ENCODE results near the gene ZEB1.
"Not testable (repeated sequence)": the region's sequence is repeated elsewhere in the genome, so short reads cannot be mapped to it uniquely, and the experiment has no call there.

ZEB1 gene

DNA sequence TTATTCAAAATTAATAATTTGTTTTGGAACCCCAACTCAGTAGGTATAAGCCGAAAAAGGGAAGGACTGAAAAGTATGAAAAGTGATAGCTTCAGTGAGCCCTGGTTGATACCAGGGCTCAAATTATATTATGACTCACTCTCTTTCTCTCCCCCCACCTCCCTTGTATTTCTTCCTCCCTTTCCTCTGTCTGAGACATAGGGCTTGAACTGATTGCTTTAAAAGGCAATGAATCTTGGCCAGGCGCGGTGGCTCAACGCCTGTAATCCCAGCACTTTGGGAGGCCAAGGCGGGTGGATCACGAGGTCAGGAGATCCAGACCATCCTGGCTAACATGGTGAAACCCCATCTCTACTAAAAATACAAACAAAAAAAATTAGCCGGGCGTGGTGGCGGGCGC is 108.3 kb downstream of the ZEB1 start:
- CTCF ChIA-PET, result interaction anchor here (0.6 kb wide), 1 partner anchor 107 kb away, joined by 3 read pairs; no protein-coding TSS in a partner anchor
- H3K4me1 ChIP-seq (ENCODE audit: control extremely low read depth in 1 of 4, control insufficient read depth in 4 of 4, insufficient read depth in 4 of 4, low read length in 3 of 4); H3K27me3 ChIP-seq (replicated peaks in 2 of 5; ENCODE audit: control insufficient read depth in 4 of 5, insufficient read depth in 5 of 5, low read length in 4 of 5); H3K4me3 ChIP-seq (ENCODE audit: control insufficient read depth in 1 of 7, extremely low read depth in 1 of 7, insufficient read depth in 4 of 7, low read depth in 2 of 7, low read length in 6 of 7); H3K36me3 ChIP-seq (ENCODE audit: control insufficient read depth in 4 of 4, insufficient read depth in 4 of 4, low read length in 3 of 4); DNase-seq; POLR2A ChIA-PET; H3K27ac ChIP-seq (ENCODE audit: insufficient read depth in 1 of 2, low read depth in 1 of 2, low read length in 2 of 2, poor library complexity in 1 of 2, severe bottlenecking in 2 of 2): not testable (repeated sequence)
- 100% methylated on average over 3 of the region's 10 CpGs for WGBS (ENCODE audit: insufficient coverage)
- H3K9me3 ChIP-seq (ENCODE audit: control extremely low read depth in 1 of 5, control insufficient read depth in 4 of 5, insufficient read depth in 2 of 5, low read depth in 1 of 5, low read length in 4 of 5), result peaks cover 0 to 24% (median 2%) of the 10 kb centered on the region in 5 experiments

DNA sequence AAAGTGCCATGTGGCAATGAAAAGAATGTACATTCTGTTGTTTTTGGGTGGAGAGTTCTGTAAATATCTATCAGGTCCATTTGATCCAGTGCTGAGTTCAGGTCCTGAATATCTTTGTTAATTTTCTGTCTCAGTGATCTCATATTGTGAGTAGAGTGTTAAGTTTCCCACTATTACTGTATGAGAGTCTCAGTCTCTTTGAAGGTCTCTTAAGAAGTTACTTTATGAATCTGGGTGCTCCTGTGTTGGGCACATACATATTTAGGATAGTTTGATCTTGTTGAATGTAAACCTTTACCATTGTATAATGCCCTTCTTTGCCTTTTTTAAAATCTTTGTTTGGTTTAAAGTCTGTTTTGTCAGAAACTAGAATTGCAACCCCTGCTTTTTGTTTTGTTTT is 109.5 kb downstream of the ZEB1 start:
- H3K27ac ChIP-seq (ENCODE audit: insufficient read depth in 1 of 2, low read depth in 1 of 2, low read length in 2 of 2, poor library complexity in 1 of 2, severe bottlenecking in 2 of 2); H3K27me3 ChIP-seq (replicated peaks in 2 of 5; ENCODE audit: control insufficient read depth in 4 of 5, insufficient read depth in 5 of 5, low read length in 4 of 5); H3K36me3 ChIP-seq (ENCODE audit: control insufficient read depth in 4 of 4, insufficient read depth in 4 of 4, low read length in 3 of 4); H3K4me1 ChIP-seq (ENCODE audit: control extremely low read depth in 1 of 4, control insufficient read depth in 4 of 4, insufficient read depth in 4 of 4, low read length in 3 of 4); H3K4me3 ChIP-seq (ENCODE audit: control insufficient read depth in 1 of 7, extremely low read depth in 1 of 7, insufficient read depth in 4 of 7, low read depth in 2 of 7, low read length in 6 of 7); DNase-seq; CTCF ChIA-PET: not testable (repeated sequence)
- POLR2A ChIA-PET, result interaction anchor here (0.7 kb wide), 1 partner anchor 70 kb away, joined by 5 read pairs; no protein-coding TSS in a partner anchor
- H3K9me3 ChIP-seq (ENCODE audit: control extremely low read depth in 1 of 5, control insufficient read depth in 4 of 5, insufficient read depth in 2 of 5, low read depth in 1 of 5, low read length in 4 of 5), result peaks cover 0 to 23% (median 2%) of the 10 kb centered on the region in 5 experiments

DNA sequence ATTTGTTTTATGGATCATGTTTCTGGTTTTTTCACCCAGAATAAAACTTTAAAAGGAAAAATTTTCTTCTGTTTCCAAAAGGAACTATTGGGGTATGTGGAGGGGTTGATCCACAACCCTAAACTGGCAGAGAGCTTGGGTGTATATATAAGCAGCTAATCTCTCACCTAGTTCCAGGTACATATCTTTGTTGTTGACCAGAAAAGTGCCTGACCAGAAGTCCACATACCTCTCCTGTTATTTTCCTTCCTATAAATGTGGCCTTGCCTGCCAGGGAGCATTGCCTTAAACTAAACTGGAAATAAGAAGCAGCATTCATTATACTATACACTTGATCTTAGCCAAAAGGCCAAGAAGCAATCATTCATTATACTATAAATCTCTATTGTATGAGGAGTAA is 112.0 kb downstream of the ZEB1 start:
- H3K4me3 ChIP-seq (ENCODE audit: control insufficient read depth in 1 of 7, extremely low read depth in 1 of 7, insufficient read depth in 4 of 7, low read depth in 2 of 7, low read length in 6 of 7), result no peak overlapping the region
- no peak for DNase-seq
- no peaks in the 10 kb centered on the region for H3K27me3 ChIP-seq (replicated peaks in 2 of 5; ENCODE audit: control insufficient read depth in 4 of 5, insufficient read depth in 5 of 5, low read length in 4 of 5)
- no peaks in the 10 kb centered on the region for H3K4me1 ChIP-seq (ENCODE audit: control extremely low read depth in 1 of 4, control insufficient read depth in 4 of 4, insufficient read depth in 4 of 4, low read length in 3 of 4)
- peaks cover 0 to 40% (median 7%) of the 10 kb centered on the region in 5 experiments for H3K9me3 ChIP-seq (ENCODE audit: control extremely low read depth in 1 of 5, control insufficient read depth in 4 of 5, insufficient read depth in 2 of 5, low read depth in 1 of 5, low read length in 4 of 5)
- no peak overlapping the region for H3K27ac ChIP-seq (ENCODE audit: insufficient read depth in 1 of 2, low read depth in 1 of 2, low read length in 2 of 2, poor library complexity in 1 of 2, severe bottlenecking in 2 of 2)
- ChIA-PET POLR2A (no interaction called here), CTCF (no interaction called here)
- H3K36me3 ChIP-seq (ENCODE audit: control insufficient read depth in 4 of 4, insufficient read depth in 4 of 4, low read length in 3 of 4), result peaks cover 0 to 5% (median under 1%) of the 10 kb centered on the region in 4 experiments

DNA sequence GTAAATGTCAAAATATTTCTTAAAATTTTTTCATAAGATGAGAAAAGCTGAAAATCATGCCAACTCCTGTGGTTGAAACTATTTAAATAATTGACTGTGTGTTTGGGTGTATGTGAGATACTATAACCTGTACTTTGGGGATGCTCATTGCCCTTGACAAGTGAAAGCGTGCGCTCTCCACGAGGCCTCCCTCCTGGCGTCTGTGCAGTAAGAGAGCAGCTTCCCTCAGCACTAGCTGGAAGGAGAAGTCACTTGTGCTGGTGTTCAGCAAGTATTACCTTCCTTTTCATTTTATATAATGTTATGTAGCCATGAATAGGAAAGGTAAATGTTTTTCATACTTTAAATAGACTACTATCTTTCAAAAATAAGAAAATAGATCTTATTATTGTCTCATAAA is 118.9 kb downstream of the ZEB1 start:
- Histone ChIP-seq H3K36me3 (ENCODE audit: control insufficient read depth in 4 of 4, insufficient read depth in 4 of 4, low read length in 3 of 4) (peaks cover 0 to 11% (median under 1%) of the 10 kb centered on the region in 4 experiments), H3K4me3 (ENCODE audit: control insufficient read depth in 1 of 7, extremely low read depth in 1 of 7, insufficient read depth in 4 of 7, low read depth in 2 of 7, low read length in 6 of 7) (no peak overlapping the region), H3K27me3 (replicated peaks in 2 of 5; ENCODE audit: control insufficient read depth in 4 of 5, insufficient read depth in 5 of 5, low read length in 4 of 5) (no peaks in the 10 kb centered on the region), H3K27ac (ENCODE audit: insufficient read depth in 1 of 2, low read depth in 1 of 2, low read length in 2 of 2, poor library complexity in 1 of 2, severe bottlenecking in 2 of 2) (no peak overlapping the region), H3K4me1 (ENCODE audit: control extremely low read depth in 1 of 4, control insufficient read depth in 4 of 4, insufficient read depth in 4 of 4, low read length in 3 of 4) (no peaks in the 10 kb centered on the region), H3K9me3 (ENCODE audit: control extremely low read depth in 1 of 5, control insufficient read depth in 4 of 5, insufficient read depth in 2 of 5, low read depth in 1 of 5, low read length in 4 of 5) (peaks cover 0 to 32% (median 7%) of the 10 kb centered on the region in 5 experiments)
- 93% methylated on average over 3 of the region's 4 CpGs for WGBS (ENCODE audit: insufficient coverage)
- DNase-seq, result no peak
- ChIA-PET POLR2A (no interaction called here), CTCF (no interaction called here)

DNA sequence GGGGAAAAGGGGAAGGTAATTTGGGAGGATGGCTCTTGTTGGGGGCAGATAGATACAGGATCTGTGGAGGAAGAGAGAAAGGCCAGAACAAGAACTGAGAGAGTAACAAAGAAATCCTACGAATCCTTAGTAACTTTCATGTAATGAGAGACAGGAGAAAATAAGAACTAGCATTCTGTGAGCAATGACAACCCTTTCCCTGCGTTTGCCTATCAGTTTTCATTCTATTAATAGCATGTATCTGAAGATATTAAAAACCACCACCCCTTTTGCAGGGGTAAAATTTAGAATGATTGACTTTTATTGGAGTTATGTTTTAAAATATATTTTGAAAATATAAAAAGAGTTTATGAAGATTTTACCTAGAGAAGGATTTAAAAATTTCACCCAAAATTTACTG is 132.8 kb downstream of the ZEB1 start:
- DNase-seq, result no peak
- WGBS (ENCODE audit: insufficient coverage), result no CpG with 5 or more reads among the region's 2 CpGs
- CTCF ChIA-PET, result no interaction called here
- peaks cover 0 to 2% (median 0%) of the 10 kb centered on the region in 4 experiments for H3K36me3 ChIP-seq (ENCODE audit: control insufficient read depth in 4 of 4, insufficient read depth in 4 of 4, low read length in 3 of 4)
- H3K9me3 ChIP-seq (ENCODE audit: control extremely low read depth in 1 of 5, control insufficient read depth in 4 of 5, insufficient read depth in 2 of 5, low read depth in 1 of 5, low read length in 4 of 5), result peaks cover 0 to 32% (median 3%) of the 10 kb centered on the region in 5 experiments
- no peaks in the 10 kb centered on the region for H3K27me3 ChIP-seq (replicated peaks in 2 of 5; ENCODE audit: control insufficient read depth in 4 of 5, insufficient read depth in 5 of 5, low read length in 4 of 5)
- H3K27ac ChIP-seq (ENCODE audit: insufficient read depth in 1 of 2, low read depth in 1 of 2, low read length in 2 of 2, poor library complexity in 1 of 2, severe bottlenecking in 2 of 2), result no peak overlapping the region
- no peaks in the 10 kb centered on the region for H3K4me1 ChIP-seq (ENCODE audit: control extremely low read depth in 1 of 4, control insufficient read depth in 4 of 4, insufficient read depth in 4 of 4, low read length in 3 of 4)
- POLR2A ChIA-PET, result no interaction called here
- H3K4me3 ChIP-seq (ENCODE audit: control insufficient read depth in 1 of 7, extremely low read depth in 1 of 7, insufficient read depth in 4 of 7, low read depth in 2 of 7, low read length in 6 of 7), result no peak overlapping the region

DNA sequence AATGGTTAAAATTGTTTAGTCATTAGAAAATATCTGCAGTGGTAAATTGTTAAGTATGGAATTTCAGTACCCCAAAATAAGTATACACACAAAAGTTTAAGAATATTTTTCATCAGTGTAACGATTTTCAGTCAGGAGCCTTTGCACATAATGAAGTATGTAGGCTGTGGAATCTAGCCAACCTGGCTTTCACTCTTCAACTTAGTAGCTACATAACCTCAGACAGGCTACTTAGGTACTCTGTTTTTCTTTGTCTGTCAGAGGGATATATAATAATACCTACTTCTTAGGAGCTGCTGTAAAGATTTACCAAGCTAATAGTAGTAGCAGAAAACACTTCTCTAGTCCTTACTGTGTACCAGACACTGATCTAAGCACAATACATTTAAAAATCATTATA is 137.5 kb downstream of the ZEB1 start:
- H3K36me3 ChIP-seq (ENCODE audit: control insufficient read depth in 4 of 4, insufficient read depth in 4 of 4, low read length in 3 of 4), result peaks cover under 1 to 11% (median 5%) of the 10 kb centered on the region in 4 experiments
- H3K27me3 ChIP-seq (replicated peaks in 2 of 5; ENCODE audit: control insufficient read depth in 4 of 5, insufficient read depth in 5 of 5, low read length in 4 of 5), result no peaks in the 10 kb centered on the region
- H3K27ac ChIP-seq (ENCODE audit: insufficient read depth in 1 of 2, low read depth in 1 of 2, low read length in 2 of 2, poor library complexity in 1 of 2, severe bottlenecking in 2 of 2), result no peak overlapping the region
- ChIA-PET CTCF (no interaction called here), POLR2A (no interaction called here)
- WGBS (ENCODE audit: insufficient coverage), result no CpG with 5 or more reads among the region's 1 CpG
- H3K4me1 ChIP-seq (ENCODE audit: control extremely low read depth in 1 of 4, control insufficient read depth in 4 of 4, insufficient read depth in 4 of 4, low read length in 3 of 4), result no peaks in the 10 kb centered on the region
- peaks cover 0 to 25% (median 2%) of the 10 kb centered on the region in 5 experiments for H3K9me3 ChIP-seq (ENCODE audit: control extremely low read depth in 1 of 5, control insufficient read depth in 4 of 5, insufficient read depth in 2 of 5, low read depth in 1 of 5, low read length in 4 of 5)
- no peak for DNase-seq
- no peak overlapping the region for H3K4me3 ChIP-seq (ENCODE audit: control insufficient read depth in 1 of 7, extremely low read depth in 1 of 7, insufficient read depth in 4 of 7, low read depth in 2 of 7, low read length in 6 of 7)

DNA sequence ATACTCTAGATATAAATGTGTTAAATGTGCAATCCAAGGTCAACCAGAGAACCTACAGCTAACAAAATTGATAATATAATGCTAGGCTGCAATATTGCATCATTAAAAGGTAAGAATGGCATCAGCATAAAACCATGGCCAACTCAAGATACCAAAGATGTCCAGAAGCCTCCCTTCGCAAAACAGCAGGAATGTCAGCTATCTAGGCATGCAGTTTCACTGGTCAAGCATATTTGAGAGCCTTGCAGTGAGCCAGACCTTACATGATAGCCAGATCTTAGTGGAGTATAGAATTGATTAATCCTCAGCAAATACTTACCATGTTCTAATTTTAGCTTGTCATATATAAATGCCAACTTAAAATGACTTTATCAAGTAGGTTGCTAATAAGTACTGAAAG is 138.8 kb downstream of the ZEB1 start:
- no peak overlapping the region for H3K27ac ChIP-seq (ENCODE audit: insufficient read depth in 1 of 2, low read depth in 1 of 2, low read length in 2 of 2, poor library complexity in 1 of 2, severe bottlenecking in 2 of 2)
- H3K36me3 ChIP-seq (ENCODE audit: control insufficient read depth in 4 of 4, insufficient read depth in 4 of 4, low read length in 3 of 4), result peaks cover 11 to 24% (median 15%) of the 10 kb centered on the region in 4 experiments
- 90% methylated on average over 1 of the region's 1 CpG for WGBS (ENCODE audit: insufficient coverage)
- no peak for DNase-seq
- no peak overlapping the region for H3K4me3 ChIP-seq (ENCODE audit: control insufficient read depth in 1 of 7, extremely low read depth in 1 of 7, insufficient read depth in 4 of 7, low read depth in 2 of 7, low read length in 6 of 7)
- H3K27me3 ChIP-seq (replicated peaks in 2 of 5; ENCODE audit: control insufficient read depth in 4 of 5, insufficient read depth in 5 of 5, low read length in 4 of 5), result no peaks in the 10 kb centered on the region
- no peaks in the 10 kb centered on the region for H3K4me1 ChIP-seq (ENCODE audit: control extremely low read depth in 1 of 4, control insufficient read depth in 4 of 4, insufficient read depth in 4 of 4, low read length in 3 of 4)
- POLR2A ChIA-PET, result no interaction called here
- H3K9me3 ChIP-seq (ENCODE audit: control extremely low read depth in 1 of 5, control insufficient read depth in 4 of 5, insufficient read depth in 2 of 5, low read depth in 1 of 5, low read length in 4 of 5), result peaks cover 0 to 29% (median 3%) of the 10 kb centered on the region in 5 experiments
- CTCF ChIA-PET, result no interaction called here
